GM19099 (cell line): ENCODE measurements around the gene NLRC4.

Source experiments
- POLR2A ChIP-seq: IDR thresholded peaks from 3 replicates; pipeline ENCODE4 v1.6.1; 2011; ENCODE audit warnings: low read depth; ENCODE audit not compliant: insufficient read length; ENCODE audit errors: extremely low read depth

Gene NLRC4

DNA sequence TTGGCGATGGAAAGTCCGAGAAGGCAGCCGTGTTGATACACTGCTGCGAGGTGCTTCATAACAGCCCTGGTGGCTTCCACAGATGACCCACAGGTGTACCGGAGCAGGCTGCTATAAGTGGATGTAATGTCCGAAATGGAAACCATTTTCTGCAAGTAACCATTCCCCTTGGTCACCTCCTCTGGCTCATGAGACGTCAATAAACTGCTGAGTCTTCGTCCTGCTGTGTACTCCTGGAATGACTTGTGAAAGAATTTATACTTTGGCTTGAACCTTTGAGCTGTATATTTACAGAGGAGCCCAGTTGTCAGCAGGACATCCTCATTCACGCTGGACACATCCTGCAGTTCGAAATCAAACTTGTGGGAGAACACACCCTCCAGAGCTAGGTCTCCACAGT is 14.4 kb downstream of the NLRC4 start:
- TF ChIP-seq POLR2A, result no peak

- TF ChIP-seq POLR2A, result no peak
Measured at GRCh38 chr2:32249731-32250236, 14.9 kb downstream of the NLRC4 start.

DNA sequence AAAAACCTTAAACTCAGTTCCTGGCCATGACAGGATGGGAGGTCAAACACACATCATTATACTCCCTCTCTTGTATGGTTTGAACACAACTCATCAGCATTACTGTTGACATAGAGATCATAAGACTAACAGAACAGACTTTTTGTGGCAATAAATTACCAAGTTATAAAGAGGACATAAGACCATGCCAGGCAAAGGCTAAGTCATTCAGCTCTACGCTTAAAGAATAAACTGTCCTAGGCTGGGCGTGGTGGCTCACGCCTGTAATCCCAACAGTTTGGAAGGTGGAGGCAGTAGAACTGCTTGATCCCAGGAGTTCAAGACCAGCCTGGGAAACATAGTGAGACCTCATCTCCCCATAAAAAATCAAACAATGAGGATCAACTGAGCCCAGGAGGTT is 16.4 kb downstream of the NLRC4 start:
- TF ChIP-seq POLR2A, result no peak

- TF ChIP-seq POLR2A, result no peak
Measured at GRCh38 chr2:32246911-32247310, 17.8 kb downstream of the NLRC4 start.

DNA sequence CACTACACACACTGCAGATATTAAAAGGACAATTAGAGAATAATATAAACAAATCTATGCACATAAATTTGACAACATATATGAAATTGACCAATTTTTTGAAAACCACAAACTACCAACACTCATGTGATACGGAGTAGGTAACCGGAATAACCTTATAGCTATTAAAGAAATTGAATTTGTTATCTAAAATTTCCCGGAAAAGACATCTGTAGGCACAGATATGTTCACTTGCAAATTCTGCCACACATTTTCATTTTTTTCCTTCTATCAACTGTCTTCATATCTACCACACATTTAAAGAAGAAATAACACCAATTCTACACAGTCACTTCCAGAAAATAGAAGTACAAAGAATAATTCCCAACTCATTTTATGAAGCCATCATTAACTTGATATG is 22.4 kb downstream of the NLRC4 start:
- TF ChIP-seq POLR2A, result no peak

DNA sequence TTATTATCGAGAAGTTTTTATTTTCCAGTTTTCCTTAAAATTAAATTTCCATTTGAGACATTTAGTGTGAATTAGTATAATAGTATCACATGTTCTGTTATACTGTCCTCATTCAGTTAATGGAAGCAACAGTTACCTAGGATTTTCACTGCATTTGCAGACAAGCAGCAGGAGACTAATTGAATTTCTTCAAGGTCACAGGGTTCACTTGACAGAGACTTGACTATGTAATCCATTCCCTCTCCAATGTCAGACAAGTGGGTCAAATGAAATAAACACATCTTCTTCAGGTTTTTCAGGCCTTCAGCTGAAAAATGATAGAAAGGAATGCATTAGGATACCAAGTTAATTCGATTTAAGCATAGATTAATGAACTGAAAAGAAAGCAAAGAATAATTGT is 26.7 kb downstream of the NLRC4 start:
- no peak for TF ChIP-seq POLR2A

DNA sequence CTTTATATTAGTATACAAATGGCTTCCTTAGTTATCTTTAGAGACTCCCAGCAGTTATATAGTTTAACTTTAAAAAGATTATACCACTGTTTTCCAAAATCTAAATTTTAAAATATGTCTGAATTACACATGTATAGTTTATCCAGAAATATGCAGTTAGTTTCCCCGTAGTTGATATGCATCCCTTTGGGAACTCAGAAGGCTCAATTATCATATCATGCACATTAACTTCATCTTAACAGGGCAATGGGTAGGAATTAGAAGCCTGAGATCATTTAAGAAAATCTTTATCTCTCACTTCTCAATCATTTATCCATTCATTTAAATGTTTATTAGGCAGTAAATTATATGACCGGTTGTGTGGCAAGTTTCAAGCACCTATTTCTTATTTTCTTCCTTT is 27.2 kb downstream of the NLRC4 start:
- TF ChIP-seq POLR2A, result no peak

DNA sequence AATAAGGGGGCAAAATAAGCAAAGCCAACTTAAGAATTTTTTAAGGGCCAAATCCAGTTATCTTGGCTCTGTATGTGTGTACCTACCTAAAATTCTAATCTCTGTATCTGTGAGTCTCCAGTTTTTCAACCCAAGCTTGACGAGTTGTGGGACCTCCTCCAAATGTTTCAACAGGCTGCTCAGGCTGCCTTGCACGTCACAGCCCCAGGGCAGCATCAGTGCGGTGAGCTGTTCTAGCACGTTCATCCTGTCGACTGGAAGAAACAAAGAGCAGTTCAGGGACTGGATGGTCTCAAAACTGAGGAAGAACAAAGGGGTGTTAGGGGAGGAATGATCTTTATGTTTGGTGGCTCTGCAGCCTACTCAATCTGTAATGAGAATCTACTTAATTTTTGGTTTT is 29.4 kb downstream of the NLRC4 start:
- TF ChIP-seq POLR2A, result no peak

GRCh38 chr2:32231959-32232358 is 32.7 kb downstream of the NLRC4 start:
- TF ChIP-seq POLR2A, result no peak

DNA sequence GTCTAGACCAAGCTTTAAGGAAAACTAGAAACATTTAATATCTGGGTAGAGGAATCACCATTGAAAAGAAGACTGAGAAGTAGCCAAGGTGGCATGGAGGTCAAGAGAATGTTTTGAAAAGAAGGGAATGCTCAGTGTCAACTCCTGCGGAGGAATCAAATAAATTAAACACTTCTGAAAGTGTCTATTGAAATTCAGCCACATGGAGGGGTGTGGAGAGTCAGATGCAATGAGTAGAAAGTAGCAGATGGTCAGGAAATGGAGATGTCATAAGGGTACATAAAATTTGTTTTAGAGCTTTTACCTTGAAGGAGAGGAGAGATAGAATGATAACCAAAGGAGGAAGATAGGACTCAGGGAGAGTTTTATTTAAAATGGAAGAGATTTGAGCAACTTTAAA is 35.1 kb downstream of the NLRC4 start:
- no peak for TF ChIP-seq POLR2A

- no peak for TF ChIP-seq POLR2A
Measured at GRCh38 chr2:32228181-32228580, 36.5 kb downstream of the NLRC4 start.

DNA sequence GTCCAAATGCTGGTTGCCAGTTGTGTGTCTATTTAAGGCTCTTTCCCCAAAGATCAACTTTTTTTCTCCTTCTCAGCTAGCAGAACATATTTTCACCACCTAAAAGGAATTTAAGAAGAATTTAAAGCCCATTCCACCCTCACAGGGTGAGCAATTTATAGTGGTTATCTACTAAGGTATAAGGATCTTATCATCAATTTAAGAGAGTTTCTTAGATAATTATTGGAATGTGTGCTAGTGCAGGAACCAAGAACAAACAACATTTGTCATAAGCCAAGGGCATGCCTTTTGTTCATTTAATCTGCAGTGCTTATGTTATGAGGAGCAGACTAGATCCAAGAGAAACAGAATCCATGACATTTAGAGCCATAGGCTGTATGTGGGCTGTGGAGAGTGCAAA is 37.2 kb downstream of the NLRC4 start:
- no peak for TF ChIP-seq POLR2A

DNA sequence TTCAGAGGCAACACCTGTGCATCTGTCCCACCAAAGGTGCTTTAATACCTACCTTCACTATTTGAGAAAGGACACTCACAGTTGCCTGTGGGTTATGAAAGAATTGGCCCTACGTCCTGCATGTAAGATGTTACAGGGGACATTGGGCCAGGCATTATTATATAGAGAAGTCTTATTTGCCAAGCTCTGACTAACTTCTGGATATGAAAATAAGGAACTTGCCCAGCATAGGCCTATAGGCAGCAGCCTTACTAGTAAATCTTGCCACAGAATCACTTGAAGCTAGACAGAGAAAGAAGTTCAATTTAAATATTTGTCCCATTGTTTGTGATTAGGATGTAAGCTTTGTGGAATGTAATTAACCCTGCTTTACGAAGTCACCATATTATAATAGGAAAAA is 41.7 kb downstream of the NLRC4 start:
- TF ChIP-seq POLR2A, result no peak

DNA sequence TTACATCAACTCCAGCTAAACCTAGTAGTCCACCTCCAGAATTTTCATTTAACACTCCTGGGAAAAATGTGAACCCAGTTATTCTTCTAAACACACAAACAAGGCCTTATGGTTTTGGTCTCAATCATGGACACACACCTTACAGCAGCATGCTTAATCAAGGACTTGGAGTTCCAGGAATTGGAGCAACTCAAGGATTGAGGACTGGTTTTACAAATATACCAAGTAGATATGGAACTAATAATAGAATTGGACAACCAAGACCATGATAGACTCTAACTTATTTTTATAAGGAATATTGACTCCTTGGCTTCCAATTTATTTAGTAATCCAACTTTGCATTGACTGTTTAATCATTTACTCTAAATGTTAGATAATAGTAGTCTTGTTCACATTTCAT is 44.2 kb downstream of the NLRC4 start:
- TF ChIP-seq POLR2A, result no peak

DNA sequence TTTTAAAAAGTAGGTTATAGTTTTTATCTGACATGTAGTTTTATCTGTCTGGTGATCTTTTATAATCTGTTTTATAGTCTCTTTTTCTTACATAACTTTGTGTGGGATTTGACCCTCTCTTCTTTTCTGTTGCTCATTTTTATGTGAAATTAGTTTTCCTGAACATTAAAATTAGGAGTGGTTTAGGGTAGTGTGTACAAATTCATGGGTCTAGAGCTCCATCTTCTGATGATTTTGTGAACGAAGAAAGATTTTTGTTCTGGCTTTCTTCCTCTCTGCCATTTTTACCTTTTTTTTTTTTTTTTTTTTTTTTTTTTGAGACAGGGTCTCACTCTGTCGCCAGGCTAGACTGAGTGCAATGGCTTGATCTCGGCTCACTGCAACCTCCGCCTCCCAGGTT is 52.4 kb downstream of the NLRC4 start:
- no peak for TF ChIP-seq POLR2A

- no peak for TF ChIP-seq POLR2A
Measured at GRCh38 chr2:32210767-32211408, 53.8 kb downstream of the NLRC4 start.

DNA sequence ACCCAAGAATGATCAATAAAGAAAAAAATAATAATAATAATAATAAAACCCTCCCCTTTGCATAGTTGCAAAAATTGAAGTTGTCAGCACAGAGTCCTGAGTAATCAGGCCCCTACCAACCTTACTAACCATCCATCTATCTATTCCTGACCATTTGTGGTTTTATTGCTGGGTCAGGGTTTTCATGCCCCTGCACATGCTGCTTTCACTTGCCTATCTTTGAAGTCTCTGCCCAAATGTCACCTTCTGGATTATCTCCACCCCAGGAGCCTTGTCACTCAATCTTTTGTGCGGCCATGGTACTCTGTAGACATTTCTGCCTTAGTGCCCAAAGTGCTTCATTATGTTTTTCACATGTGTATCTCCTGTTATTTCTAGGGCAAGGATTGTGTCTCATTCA is 63.9 kb downstream of the NLRC4 start:
- TF ChIP-seq POLR2A, result no peak
